Choroid plexus epithelial cell (primary cell): ENCODE measurements around the gene CWF19L1.

Source experiments
- DNase-seq: peaks from one replicate; pipeline ENCODE4 v3.0.0-alpha.2; 2010; ENCODE audit warnings: low read depth
- H3K4me3 ChIP-seq: 2 replicates; pipeline ENCODE4 v1.5.1; 2011; ENCODE audit warnings: low read depth, mild to moderate bottlenecking, control low read depth, low read length, moderate library complexity
- CTCF ChIP-seq: conservative IDR thresholded peaks from 2 replicates; pipeline ENCODE4 v1.5.1; 2011; ENCODE audit warnings: low read depth, mild to moderate bottlenecking, control low read depth, inconsistent platforms, low read length, moderate library complexity

Gene CWF19L1

GRCh38 chr10:100194711-100195110, 72.7 kb downstream of the CWF19L1 start:
- no peak for TF ChIP-seq CTCF
- H3K4me3 ChIP-seq = no peak overlapping the region
- DNase-seq = no peak

GRCh38 chr10:100192350-100192749, 75.1 kb downstream of the CWF19L1 start:
- TF ChIP-seq CTCF = no peak
- H3K4me3 ChIP-seq = no peak overlapping the region
- DNase-seq = peak; percentile 63

GRCh38 chr10:100186253-100187212, 80.9 kb downstream of the CWF19L1 start:
- peak overlapping the region; percentile 93 for H3K4me3 ChIP-seq
- peak; percentile 65 for DNase-seq
- TF ChIP-seq CTCF = no peak

GRCh38 chr10:100185364-100186252, 81.8 kb downstream of the CWF19L1 start, which contains the start of gene ERLIN1:
Gene ERLIN1, minus strand, starts transcription at chr10:100186029. Its CDS starts 403 bp downstream, at chr10:100185626.
- peak; percentile 18 for TF ChIP-seq CTCF
- H3K4me3 ChIP-seq = peak within 1 kb of the TSS; percentile 93
- DNase-seq = peak; percentile 91

GRCh38 chr10:100184840-100185239, 82.6 kb downstream of the CWF19L1 start:
- peak overlapping the region; percentile 93 for H3K4me3 ChIP-seq
- peak; percentile 12 for DNase-seq
- TF ChIP-seq CTCF = no peak

GRCh38 chr10:100184426-100184825, 83.0 kb downstream of the CWF19L1 start:
- peak overlapping the region; percentile 93 for H3K4me3 ChIP-seq
- DNase-seq = no peak
- TF ChIP-seq CTCF = no peak
